Liver (tissue), 9 donors: ENCODE measurements around the gene OLFML2A. TPM values are rescaled to one million over a fixed set of nuclear protein-coding genes. Genes with fewer than 3 reads are reported as not detected.

Experiments
- DNase-seq: peaks from one replicate; pipeline ENCODE4 v3.0.0-alpha.2; 2017; ENCODE audit warnings: low spot score
- H3K27ac ChIP-seq, 2 donors: one replicate each; pipeline ENCODE4 v1.7.0; 2013; ENCODE audit warnings: inconsistent platforms in 2 of 2, low read length in 2 of 2, control low read depth in 1 of 2, low read depth in 1 of 2, mild to moderate bottlenecking in 1 of 2
- H3K27me3 ChIP-seq, 4 donors: one replicate each; pipeline versions ENCODE4 v1.6.1 to v1.7.0; 2013; ENCODE audit warnings: low read length in 3 of 4, inconsistent platforms in 1 of 4, mild to moderate bottlenecking in 1 of 4, moderate library complexity in 1 of 4; ENCODE audit not compliant: control insufficient read depth in 4 of 4, insufficient read depth in 4 of 4
- H3K36me3 ChIP-seq, 4 donors: one replicate each; pipeline versions ENCODE4 v1.6.1 to v1.7.0; 2013; ENCODE audit warnings: low read length in 3 of 4, mild to moderate bottlenecking in 3 of 4, low read depth in 1 of 4, moderate library complexity in 1 of 4; ENCODE audit not compliant: control insufficient read depth in 4 of 4, insufficient read depth in 3 of 4
- H3K4me1 ChIP-seq, 4 donors: one replicate each; pipeline versions ENCODE4 v1.6.1 to v1.7.0; 2013; ENCODE audit warnings: low read length in 3 of 4, mild to moderate bottlenecking in 3 of 4, moderate library complexity in 1 of 4; ENCODE audit not compliant: control insufficient read depth in 4 of 4, insufficient read depth in 4 of 4
- H3K4me3 ChIP-seq, 3 donors: one replicate each; pipeline versions ENCODE4 v1.6.1 to v1.7.0; 2013; ENCODE audit warnings: low read length in 3 of 3, control low read depth in 1 of 3, low read depth in 1 of 3, mild to moderate bottlenecking in 1 of 3
- H3K9ac ChIP-seq, 2 donors: one replicate each; pipeline ENCODE4 v1.7.0; 2013; ENCODE audit warnings: low read length in 2 of 2, mild to moderate bottlenecking in 2 of 2, moderate library complexity in 2 of 2, control low read depth in 1 of 2, low read depth in 1 of 2
- H3K9me3 ChIP-seq, 4 donors: one replicate each; pipeline versions ENCODE4 v1.6.1 to v1.7.0; 2013; ENCODE audit warnings: low read length in 3 of 4; ENCODE audit not compliant: control insufficient read depth in 4 of 4
- EGR1 ChIP-seq, 2 donors: IDR thresholded peaks; 2 replicates each; pipeline ENCODE4 v1.6.1; 2016 to 2018; ENCODE audit warnings: antibody characterized with exemption in 2 of 2, low read depth in 2 of 2
- FOXA2 ChIP-seq: IDR thresholded peaks from 2 replicates; pipeline ENCODE4 v1.6.1; 2016; ENCODE audit warnings: antibody characterized with exemption
- GABPA ChIP-seq, 2 donors: IDR thresholded peaks in 1 of 2; conservative IDR thresholded peaks in 1 of 2; 2 replicates each; pipeline ENCODE4 v1.6.1; 2016; ENCODE audit warnings: antibody characterized with exemption in 2 of 2, mild to moderate bottlenecking in 1 of 2, moderate library complexity in 1 of 2
- HNF4G ChIP-seq: IDR thresholded peaks from 2 replicates; pipeline ENCODE4 v1.6.1; 2016; ENCODE audit warnings: antibody characterized with exemption
- JUND ChIP-seq, 2 donors: IDR thresholded peaks; 2 replicates each; pipeline ENCODE4 v1.6.1; 2016; ENCODE audit warnings: antibody characterized with exemption in 2 of 2
- NR2F2 ChIP-seq: IDR thresholded peaks from 2 replicates; pipeline ENCODE4 v1.6.1; 2016; ENCODE audit warnings: antibody characterized with exemption
- RAD21 ChIP-seq, 2 donors: IDR thresholded peaks; 2 replicates each; pipeline ENCODE4 v1.6.1; 2016; ENCODE audit warnings: antibody characterized with exemption in 2 of 2, mild to moderate bottlenecking in 2 of 2
- REST ChIP-seq: IDR thresholded peaks from 2 replicates; pipeline ENCODE4 v1.6.1; 2016; ENCODE audit warnings: antibody characterized with exemption, mild to moderate bottlenecking
- RXRA ChIP-seq, 2 donors: IDR thresholded peaks; 2 replicates each; pipeline ENCODE4 v1.6.1; 2017 to 2018; ENCODE audit warnings: antibody characterized with exemption in 2 of 2, mild to moderate bottlenecking in 1 of 2
- SP1 ChIP-seq: IDR thresholded peaks from 2 replicates; pipeline ENCODE4 v1.6.1; 2018; ENCODE audit warnings: antibody characterized with exemption, mild to moderate bottlenecking
- TAF1 ChIP-seq: conservative IDR thresholded peaks from 2 replicates; pipeline ENCODE4 v1.6.1; 2016; ENCODE audit warnings: antibody characterized with exemption, mild to moderate bottlenecking
- WGBS: extraction: QIAGEN DNeasy Blood & Tissue Kit; methylation state at CpG from one replicate; pipeline ENCODE4 v1.1.7; 2013; 5-methylcytosine and 5-hydroxymethylcytosine counted together
- polyA plus RNA-seq, 2 donors: library from polyadenylated mRNA; stranded (reverse) in 1 of 2; unstranded in 1 of 2; fragments of 200-250 nt in 1 of 2; fragments of >200 nt in 1 of 2; fragmentation: Nextera tagmentation in 1 of 2; extraction: Ambion mirVana in 1 of 2; gene quantifications; one replicate each; pipeline versions ENCODE4 v1.2.1 to v1.2.3, GENCODE V29; 2013 to 2015
- total RNA-seq, 2 donors: library from RNA; depleted of rRNA; stranded (reverse); fragments of >200 nt; gene quantifications; one replicate each; pipeline ENCODE4 v1.2.3, GENCODE V29; 2014
- TF ChIP-seq, protein P1 (sequence below): IDR thresholded peaks from 2 replicates; pipeline ENCODE4 v1.6.1; 2016; ENCODE audit warnings: antibody characterized with exemption
- TF ChIP-seq, protein P2 (sequence below): IDR thresholded peaks from 2 replicates; pipeline ENCODE4 v1.6.1; 2016; ENCODE audit warnings: antibody characterized with exemption
- donor health status: healthy.
- donor health status: healthy.
- donor health status: healthy.
- donor health status: healthy.
- donor health status: healthy.

The OLFML2A gene
- total and polyA plus RNA-seq, 4 donors = 0.15 to 1.1 (median 0.53) TPM

- 73% methylated on average over 10 of the region's 10 CpGs for WGBS
- DNase-seq = no peak
Observed at GRCh38 chr9:124859803-124860581, 83.1 kb downstream of the OLFML2A start.

DNA sequence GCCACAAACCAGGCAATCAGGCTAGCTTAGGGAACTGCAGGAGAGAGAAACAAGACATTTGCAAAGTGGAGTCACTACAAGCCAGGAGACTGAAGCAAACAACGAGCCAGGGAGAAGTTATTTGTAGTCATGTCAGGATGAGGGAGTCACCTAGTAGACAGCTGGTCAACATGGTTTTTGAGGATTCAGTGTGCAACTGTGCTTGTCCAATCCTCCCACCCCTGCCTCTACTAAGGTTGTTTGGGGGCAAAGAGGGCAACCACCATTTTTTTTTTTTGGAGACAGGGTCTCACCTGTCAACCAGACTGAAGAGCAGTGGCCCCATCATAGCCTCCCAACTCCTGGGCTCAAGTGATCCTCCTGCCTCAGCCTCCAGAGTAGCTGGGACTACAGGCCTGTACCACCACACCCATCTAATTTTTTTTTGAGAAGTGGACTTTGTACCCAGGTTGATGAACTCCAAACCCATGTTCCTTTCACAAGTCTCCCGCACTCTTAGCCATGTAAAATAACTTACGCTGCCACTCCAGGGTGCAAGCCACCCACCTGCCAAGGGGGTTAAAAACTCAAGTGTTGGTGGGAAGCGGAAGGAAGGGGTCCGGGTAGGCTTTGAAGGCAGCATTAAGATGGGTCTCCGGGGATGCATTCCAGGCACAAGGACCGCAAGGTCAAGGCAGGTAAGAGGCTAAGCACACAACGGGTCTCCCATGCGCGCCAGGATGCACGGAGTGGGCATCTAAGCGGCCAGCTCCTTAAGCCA lies 83.8 kb downstream of the OLFML2A start:
- peak overlapping the region; percentile 91 to 96 for H3K27ac ChIP-seq
- no peaks in the 10 kb centered on the region for H3K9me3 ChIP-seq
- no peak for DNase-seq
- peak overlapping the region; percentile 54 to 91 (median 87) for H3K4me3 ChIP-seq
- no peaks in the 10 kb centered on the region for H3K27me3 ChIP-seq
- peaks cover 15 to 40% (median 25%) of the 10 kb centered on the region in 4 donors for H3K36me3 ChIP-seq
- 12% methylated on average over 12 of the region's 12 CpGs for WGBS
- H3K4me1 ChIP-seq = peaks cover 0 to 21% (median 13%) of the 10 kb centered on the region in 4 donors
- peak overlapping the region; percentile 54 to 86 for H3K9ac ChIP-seq
- TF ChIP-seq NR2F2 = no peak
- TF ChIP-seq, protein P1, sequence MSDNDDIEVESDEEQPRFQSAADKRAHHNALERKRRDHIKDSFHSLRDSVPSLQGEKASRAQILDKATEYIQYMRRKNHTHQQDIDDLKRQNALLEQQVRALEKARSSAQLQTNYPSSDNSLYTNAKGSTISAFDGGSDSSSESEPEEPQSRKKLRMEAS = no peak
- TF ChIP-seq FOXA2 = no peak
- TF ChIP-seq TAF1 = no peak
- no peak for TF ChIP-seq REST
- TF ChIP-seq HNF4G = peak; percentile 37
- TF ChIP-seq, protein P2, sequence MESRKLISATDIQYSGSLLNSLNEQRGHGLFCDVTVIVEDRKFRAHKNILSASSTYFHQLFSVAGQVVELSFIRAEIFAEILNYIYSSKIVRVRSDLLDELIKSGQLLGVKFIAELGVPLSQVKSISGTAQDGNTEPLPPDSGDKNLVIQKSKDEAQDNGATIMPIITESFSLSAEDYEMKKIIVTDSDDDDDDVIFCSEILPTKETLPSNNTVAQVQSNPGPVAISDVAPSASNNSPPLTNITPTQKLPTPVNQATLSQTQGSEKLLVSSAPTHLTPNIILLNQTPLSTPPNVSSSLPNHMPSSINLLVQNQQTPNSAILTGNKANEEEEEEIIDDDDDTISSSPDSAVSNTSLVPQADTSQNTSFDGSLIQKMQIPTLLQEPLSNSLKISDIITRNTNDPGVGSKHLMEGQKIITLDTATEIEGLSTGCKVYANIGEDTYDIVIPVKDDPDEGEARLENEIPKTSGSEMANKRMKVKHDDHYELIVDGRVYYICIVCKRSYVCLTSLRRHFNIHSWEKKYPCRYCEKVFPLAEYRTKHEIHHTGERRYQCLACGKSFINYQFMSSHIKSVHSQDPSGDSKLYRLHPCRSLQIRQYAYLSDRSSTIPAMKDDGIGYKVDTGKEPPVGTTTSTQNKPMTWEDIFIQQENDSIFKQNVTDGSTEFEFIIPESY = no peak

More at GRCh38 chr9:124859803-124860581, 83.1 kb downstream of the OLFML2A start:
- Histone ChIP-seq H3K4me3 (no peak overlapping the region), H3K4me1 (peaks cover 0 to 21% (median 13%) of the 10 kb centered on the region in 4 donors), H3K9ac (peak overlapping the region in 1 of 2 donors; percentile 86), H3K9me3 (no peaks in the 10 kb centered on the region), H3K27me3 (no peaks in the 10 kb centered on the region), H3K27ac (no peak overlapping the region), H3K36me3 (peaks cover 15 to 40% (median 25%) of the 10 kb centered on the region in 4 donors)
- TF ChIP-seq REST (no peak), SP1 (no peak), RAD21 (IDR thresholded peaks at IDR 0.05) (no peak), EGR1 (IDR thresholded peaks at IDR 0.05; ENCODE audit: low read depth in 2 of 2) (no peak), HNF4G (no peak), RXRA (IDR thresholded peaks at IDR 0.05) (no peak), FOXA2 (no peak), JUND (IDR thresholded peaks at IDR 0.05) (no peak), GABPA (IDR thresholded peaks at IDR 0.05 in 1 of 2, conservative IDR thresholded peaks at IDR 0.05 in 1 of 2) (no peak)
- TF ChIP-seq, protein P1 = no peak
- TF ChIP-seq, protein P2 = no peak
